NCI-H748 (cell line): ENCODE measurements around the gene NISCH.

ENCODE experiments used
- DNase-seq: peaks from one replicate; lab custom pipeline; 2025; ENCODE audit not compliant: unreplicated experiment; lab: John Stamatoyannopoulos, UW

Gene NISCH

GRCh38 chr3:52455283-52456168 is at the start of gene NISCH:
Gene NISCH (plus strand): TSS chr3:52455604. CDS start chr3:52455642, 38 bp downstream.
- peak; percentile 82 for DNase-seq

GRCh38 chr3:52406231-52406661 is 49.2 kb upstream of the NISCH start:
- DNase-seq, result no peak

GRCh38 chr3:52406791-52407510 is 48.5 kb upstream of the NISCH start:
- DNase-seq, result no peak

DNA sequence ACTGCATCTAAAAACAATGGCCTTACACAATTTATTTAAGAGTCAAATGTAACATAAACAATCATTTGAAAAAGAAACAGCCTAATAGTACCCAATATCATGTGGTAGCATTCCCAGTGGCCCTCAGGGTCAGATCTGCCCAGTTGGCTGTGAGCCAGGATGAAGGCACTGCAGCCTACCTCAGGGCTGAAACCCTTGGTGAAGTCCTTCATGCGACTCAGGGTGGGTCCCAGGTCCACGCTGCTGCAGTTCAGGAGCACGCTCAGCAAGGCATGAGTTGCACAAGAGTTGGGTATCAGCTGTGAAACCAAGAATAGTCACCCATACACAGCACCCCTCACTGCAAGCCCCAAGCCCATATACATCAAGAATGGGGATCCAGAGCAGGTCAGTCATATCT is 47.6 kb upstream of the NISCH start:
- DNase-seq, result no peak

GRCh38 chr3:52408466-52408865 is 46.9 kb upstream of the NISCH start:
- no peak for DNase-seq

GRCh38 chr3:52415800-52416199 is 39.6 kb upstream of the NISCH start:
- no peak for DNase-seq

GRCh38 chr3:52420388-52420787 is 35.0 kb upstream of the NISCH start:
- DNase-seq, result no peak

DNA sequence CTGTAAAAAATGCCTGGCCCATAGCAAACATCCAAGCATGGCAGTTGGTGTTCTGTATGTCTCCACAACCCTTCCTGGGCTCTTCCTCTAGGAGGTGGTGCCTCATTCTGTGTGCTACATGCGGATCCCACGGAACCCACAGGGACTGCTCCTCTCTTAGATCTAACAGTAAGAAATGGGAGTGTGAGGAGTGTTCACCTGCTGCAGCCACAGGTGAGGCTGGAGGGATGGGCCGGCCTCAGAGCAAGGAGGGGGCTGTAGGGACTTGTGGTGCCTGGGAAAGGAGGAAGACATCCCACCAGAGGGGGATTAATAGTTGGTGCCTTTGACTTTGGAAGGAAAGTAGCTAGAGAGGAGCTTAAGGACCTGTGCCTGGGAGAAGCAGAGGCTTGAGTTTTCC is 32.7 kb upstream of the NISCH start:
- no peak for DNase-seq

DNA sequence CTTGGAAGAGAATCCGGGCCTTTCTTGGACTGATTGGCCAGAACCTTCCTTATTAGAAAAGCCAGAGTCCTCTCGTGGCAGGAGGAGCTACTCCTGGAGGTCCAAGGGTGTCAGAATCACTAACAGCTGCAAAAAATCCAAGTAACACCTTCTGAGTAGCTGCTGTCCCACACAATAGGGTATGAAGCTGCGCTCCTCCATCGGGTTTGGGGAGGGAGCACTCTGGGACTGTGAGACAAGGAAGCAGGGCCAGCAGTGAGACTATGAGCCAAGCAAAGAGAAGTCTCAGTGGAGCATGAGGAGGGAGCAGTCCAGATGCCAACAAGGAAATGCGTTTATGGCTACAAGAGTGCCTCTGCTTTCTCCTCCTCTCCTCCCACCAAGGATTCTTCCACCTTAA is 32.2 kb upstream of the NISCH start:
- DNase-seq, result no peak

DNA sequence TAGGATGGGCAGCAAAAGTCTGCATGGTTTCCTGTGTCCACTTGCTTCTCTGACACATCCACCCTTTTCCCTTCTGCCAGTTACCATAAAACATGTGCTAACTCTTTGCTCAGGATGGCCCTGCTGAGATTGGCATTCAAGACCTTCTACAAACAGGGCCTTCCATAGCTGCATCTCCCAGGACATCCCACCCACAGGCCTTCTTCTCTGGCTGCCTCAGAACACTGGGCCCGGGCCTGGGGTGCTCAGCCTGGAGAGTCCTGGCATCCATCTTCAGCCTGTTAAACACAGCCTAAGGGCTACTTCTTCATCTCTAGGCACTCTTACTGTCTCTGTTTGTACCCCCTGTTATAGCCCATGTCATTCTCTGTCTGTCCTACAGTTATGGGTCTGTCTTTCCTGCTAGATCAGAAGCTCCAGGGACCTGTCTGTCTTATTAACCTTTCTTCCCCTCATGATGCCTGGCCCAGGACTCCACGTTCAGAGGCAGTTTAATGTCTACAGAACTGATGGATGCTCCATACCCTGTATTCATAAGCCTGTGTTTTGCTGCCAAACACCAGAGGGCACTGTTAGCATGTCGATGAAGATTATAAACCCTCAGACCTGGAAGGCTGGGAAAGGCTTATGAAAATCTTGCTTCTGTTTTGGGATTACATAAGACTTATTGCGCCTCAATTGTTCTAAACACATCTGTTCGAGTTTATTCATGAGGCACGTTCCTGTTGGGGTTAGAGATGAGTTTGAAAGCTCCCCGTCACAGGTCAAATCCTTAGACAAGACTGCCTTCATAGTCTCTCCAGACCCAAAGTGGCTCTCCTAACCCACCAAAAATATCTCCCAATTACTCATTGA is 27.0 kb upstream of the NISCH start:
- peak; percentile 52 for DNase-seq

DNA sequence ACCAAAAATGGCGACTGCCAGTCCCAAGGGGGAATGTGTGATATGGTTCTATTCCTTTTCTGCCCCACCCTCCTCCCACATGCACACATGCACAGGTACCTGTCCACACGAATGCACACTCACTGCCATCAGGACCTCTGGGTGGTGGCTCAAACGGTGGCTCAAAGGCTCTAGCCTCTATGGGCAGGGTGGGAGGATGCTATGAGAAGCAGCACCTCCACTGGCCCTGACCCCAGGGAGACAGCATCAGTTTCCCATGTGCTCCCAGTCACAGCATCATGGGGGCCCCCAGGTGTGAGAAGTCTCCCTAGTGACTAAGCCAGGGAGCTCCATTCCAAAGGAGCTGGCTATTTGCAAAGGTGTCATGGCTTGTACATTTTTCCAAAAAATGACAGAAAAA is 26.4 kb upstream of the NISCH start:
- DNase-seq, result no peak

GRCh38 chr3:52429779-52430415 is 25.5 kb upstream of the NISCH start:
- DNase-seq, result no peak

- DNase-seq, result no peak
These were observed 25.0 kb upstream of the NISCH start for GRCh38 chr3:52430416-52430810.

DNA sequence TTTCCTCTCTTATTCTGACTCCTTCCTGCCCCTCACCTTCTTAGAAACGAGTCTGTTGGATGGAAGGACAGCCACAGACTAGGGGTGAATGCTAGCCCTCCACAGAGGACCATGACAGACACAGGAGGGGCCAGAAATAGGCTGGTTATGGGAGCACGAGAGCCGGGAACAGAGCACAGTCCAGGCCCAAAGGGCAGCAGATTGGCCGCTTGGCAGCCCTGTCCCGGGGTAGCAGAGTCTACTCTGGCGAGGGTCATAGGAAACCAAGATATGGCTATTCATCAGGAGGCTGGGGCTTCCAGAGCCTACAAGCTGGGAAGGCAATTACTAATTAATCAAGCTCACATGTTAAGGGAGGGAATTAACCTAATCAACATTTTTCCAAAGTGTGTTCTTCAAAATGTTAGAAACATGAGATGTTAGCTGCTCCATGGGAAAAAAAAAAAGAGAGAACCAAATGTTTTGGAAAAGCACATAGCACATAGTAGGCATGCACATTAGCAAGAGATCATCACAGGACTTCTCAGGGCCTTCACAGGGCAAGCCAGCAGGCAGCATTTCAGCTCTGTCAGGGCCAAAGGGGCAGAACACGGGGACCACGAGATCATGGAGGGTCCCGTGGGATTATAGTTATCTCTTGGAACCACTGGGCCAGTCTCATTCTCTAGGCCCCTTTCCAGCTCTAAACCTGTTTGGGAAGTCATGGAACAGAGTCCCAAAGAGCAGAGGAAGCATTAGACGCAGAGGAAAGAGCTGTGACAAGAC is 23.8 kb upstream of the NISCH start:
- no peak for DNase-seq

DNA sequence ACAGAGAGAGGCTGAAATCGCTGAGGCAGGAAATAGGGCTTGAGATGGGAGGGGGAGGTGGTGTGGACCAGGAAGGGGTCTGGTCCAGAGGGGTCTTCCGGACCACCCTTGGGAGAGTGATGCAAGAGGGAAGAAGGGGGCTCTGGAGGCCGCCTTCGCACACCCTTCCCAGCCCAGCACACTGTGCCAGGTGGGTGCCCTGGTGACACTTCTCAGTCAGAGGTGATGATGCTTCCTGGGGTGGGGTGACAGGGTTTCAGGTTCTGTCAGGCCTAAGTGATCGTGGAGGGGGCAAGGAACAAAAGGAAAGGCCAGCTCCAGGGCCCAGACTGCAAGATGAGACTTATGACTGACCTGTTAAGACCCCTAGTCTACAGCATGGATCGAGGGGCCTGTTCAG is 23.2 kb upstream of the NISCH start:
- no peak for DNase-seq

GRCh38 chr3:52432691-52433141 is 22.7 kb upstream of the NISCH start:
- no peak for DNase-seq

DNA sequence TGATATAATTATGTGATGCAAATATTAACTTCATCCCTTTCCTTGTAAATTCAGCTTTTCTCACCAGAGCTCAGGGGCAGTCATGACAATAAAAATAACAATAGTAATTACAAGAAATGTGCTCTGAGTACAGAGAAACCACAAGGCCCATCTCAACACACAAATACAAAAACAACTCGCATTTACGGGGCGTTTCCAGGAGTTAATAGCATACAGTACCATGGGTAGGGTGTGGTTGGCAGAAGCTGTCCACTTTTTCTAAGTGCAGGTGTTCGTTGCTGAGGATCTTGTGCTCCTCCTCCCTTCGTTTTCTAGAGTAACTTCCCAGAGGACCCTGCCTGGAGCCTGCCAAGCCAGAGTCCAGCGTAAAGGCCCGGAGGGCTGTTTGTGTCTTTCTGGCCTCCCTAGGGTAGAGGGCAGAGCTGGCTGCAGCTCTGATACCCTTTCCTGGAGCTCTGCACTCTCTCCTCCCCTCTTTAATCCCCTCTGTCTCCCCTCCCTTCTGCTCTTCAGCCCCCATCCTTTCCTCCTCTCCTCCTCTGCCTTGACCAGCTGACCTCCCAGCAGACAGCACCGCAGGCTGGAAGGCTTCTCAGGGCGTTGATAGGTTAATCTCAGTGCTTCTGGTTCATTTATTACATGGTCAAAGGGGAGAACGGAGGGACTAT is 21.9 kb upstream of the NISCH start:
- no peak for DNase-seq

DNA sequence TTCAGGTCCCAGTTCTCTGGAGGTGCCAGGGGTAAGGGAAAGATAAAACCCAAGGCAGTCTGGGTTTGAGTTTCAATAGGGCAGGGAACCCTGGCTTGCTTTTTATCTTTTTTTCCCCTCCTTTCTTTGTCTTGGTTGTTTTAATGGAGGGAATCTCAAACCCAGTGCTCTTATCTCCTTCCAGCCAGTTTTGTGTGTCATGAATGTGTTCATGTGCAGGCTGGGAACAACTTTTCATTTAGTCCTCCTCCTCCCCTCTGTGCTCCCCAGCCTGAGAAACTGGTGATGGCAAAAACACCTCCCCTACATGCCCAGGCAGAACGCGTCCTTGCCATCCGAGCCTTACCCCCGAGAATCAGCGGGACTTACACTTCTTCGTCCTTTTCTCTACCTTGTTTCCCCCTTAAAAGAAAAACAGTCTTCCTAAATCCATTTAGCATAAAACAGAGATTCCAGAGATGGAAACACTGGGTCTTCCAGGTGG is 21.4 kb upstream of the NISCH start:
- no peak for DNase-seq

GRCh38 chr3:52434491-52435115 is 20.8 kb upstream of the NISCH start:
- no peak for DNase-seq
